Vagina (tissue), 2 donors: ENCODE data around the gene LLCFC1. TPM values are rescaled to one million over a fixed set of nuclear protein-coding genes. Genes with fewer than 3 reads are reported as not detected.

Source experiments
- DNase-seq, 2 donors: peaks; one replicate each; pipeline ENCODE4 v3.0.0-alpha.2; 2017; ENCODE audit errors: extremely low spot score in 2 of 2
- H3K27ac ChIP-seq: fragments of 200-600 bp; sonication (generic); one replicate; pipeline ENCODE4 v1.5.1; 2019
- H3K27me3 ChIP-seq: fragments of 200-600 bp; sonication (generic); one replicate; pipeline ENCODE4 v1.5.1; 2019
- H3K36me3 ChIP-seq, 2 donors: fragments of 200-600 bp; sonication (generic); one replicate each; pipeline ENCODE4 v1.5.1; 2017 to 2019
- H3K4me1 ChIP-seq: fragments of 200-600 bp; sonication (generic); one replicate; pipeline ENCODE4 v1.5.1; 2019
- H3K4me3 ChIP-seq, 2 donors: fragments of 200-600 bp; sonication (generic); 1 replicate in 1 of 2; 2 replicates in 1 of 2; pipeline ENCODE4 v1.5.1; 2016 to 2019
- H3K9me3 ChIP-seq: fragments of 200-600 bp; sonication (generic); one replicate; pipeline ENCODE4 v1.5.1; 2019
- POLR2A ChIP-seq, 2 donors: fragments of 450-650 bp; IDR thresholded peaks; one replicate each; pipeline ENCODE4 v1.6.1; 2017; ENCODE audit warnings: antibody characterized with exemption in 2 of 2, mild to moderate bottlenecking in 2 of 2, moderate library complexity in 2 of 2
- POLR2AphosphoS5 ChIP-seq, 2 donors: sonication (generic); formaldehyde crosslinking; IDR thresholded peaks; one replicate each; pipeline ENCODE4 v1.9.0; 2017; ENCODE audit warnings: antibody characterized with exemption in 2 of 2, mild to moderate bottlenecking in 2 of 2, low read depth in 1 of 2; ENCODE audit not compliant: insufficient read depth in 1 of 2
- intact Hi-C: fragments of 100-400 bp; cut with DNase I; formaldehyde crosslinking; loops from one replicate; pipeline ENCODE4 v1.15.1; 2023
- total RNA-seq: library from RNA; depleted of rRNA; stranded (reverse); fragments of >200 nt; gene quantifications from one replicate; pipeline ENCODE4 v1.2.3, GENCODE V29; 2016
- TF ChIP-seq, protein P1 (sequence below), 3 experiments: fragments of 450-650 bp in 2 of 3; fragments of 200-600 bp in 1 of 3; sonication (generic) in 1 of 3; IDR thresholded peaks; one replicate each; pipeline ENCODE4 v1.5.1; 2017 to 2019; ENCODE audit warnings: antibody characterized with exemption in 3 of 3, mild to moderate bottlenecking in 2 of 3, moderate library complexity in 2 of 3

Gene LLCFC1
- total RNA-seq, 1 donor from 2014 or later = not detected

DNA sequence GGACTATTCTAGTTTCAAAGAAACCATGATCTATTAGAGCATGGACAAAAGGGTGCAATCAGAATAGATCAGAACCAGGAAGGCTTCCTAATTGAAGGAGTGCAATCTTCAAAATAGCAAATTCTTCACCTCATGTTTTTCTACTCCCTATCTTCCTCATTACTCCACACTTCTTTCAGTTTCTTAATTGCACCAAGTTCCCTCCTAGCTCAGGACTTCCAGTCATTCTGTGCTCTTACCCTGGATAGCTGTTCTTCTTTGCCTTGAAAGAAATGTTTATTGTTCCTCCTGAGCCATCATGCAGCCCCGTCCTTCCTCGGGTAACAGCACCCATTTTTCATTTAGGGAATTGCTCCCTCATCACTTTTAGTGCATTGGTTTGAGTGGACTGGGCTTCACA, 28.8 kb upstream of the LLCFC1 start:
- intact Hi-C loops = no loop called here
- no peak overlapping the region for H3K27ac ChIP-seq
- DNase-seq = no peak

DNA sequence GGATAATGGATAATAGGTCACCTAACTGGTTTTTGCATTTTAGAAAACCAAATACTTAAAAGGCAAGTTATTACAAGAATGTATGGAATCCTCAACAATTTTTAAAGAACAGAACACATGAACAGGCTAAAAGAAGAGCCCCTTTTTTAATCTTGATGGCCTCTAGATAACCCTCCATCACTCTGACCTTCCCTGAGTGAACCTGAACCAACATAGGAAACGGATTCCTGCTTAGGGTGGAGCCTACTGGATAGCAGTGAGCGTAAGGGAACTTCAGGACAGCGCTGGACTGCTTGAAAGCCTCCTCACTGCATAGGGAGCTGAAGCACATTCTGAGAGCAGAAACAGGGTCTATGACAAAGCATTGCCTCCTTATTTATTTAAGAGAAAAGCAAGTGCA, 26.2 kb upstream of the LLCFC1 start:
- Histone ChIP-seq H3K36me3 (no peaks in the 10 kb centered on the region), H3K27me3 (no peaks in the 10 kb centered on the region), H3K4me1 (no peaks in the 10 kb centered on the region), H3K27ac (no peak overlapping the region), H3K9me3 (no peaks in the 10 kb centered on the region), H3K4me3 (no peak overlapping the region)
- DNase-seq = peak in 1 of 2 donors; percentile 16
- intact Hi-C loops = no loop called here
- TF ChIP-seq, protein P1, sequence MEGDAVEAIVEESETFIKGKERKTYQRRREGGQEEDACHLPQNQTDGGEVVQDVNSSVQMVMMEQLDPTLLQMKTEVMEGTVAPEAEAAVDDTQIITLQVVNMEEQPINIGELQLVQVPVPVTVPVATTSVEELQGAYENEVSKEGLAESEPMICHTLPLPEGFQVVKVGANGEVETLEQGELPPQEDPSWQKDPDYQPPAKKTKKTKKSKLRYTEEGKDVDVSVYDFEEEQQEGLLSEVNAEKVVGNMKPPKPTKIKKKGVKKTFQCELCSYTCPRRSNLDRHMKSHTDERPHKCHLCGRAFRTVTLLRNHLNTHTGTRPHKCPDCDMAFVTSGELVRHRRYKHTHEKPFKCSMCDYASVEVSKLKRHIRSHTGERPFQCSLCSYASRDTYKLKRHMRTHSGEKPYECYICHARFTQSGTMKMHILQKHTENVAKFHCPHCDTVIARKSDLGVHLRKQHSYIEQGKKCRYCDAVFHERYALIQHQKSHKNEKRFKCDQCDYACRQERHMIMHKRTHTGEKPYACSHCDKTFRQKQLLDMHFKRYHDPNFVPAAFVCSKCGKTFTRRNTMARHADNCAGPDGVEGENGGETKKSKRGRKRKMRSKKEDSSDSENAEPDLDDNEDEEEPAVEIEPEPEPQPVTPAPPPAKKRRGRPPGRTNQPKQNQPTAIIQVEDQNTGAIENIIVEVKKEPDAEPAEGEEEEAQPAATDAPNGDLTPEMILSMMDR (IDR thresholded peaks at IDR 0.05) = no peak
- TF ChIP-seq POLR2AphosphoS5 (IDR thresholded peaks at IDR 0.05; ENCODE audit: insufficient read depth in 1 of 2, low read depth in 1 of 2) (no peak), POLR2A (IDR thresholded peaks at IDR 0.05) (no peak)

More for the DNA sequence above, 28.8 kb upstream of the LLCFC1 start:
- TF ChIP-seq POLR2A (IDR thresholded peaks at IDR 0.05) (no peak), POLR2AphosphoS5 (IDR thresholded peaks at IDR 0.05; ENCODE audit: insufficient read depth in 1 of 2, low read depth in 1 of 2) (no peak)
- TF ChIP-seq, protein P1 (IDR thresholded peaks at IDR 0.05) = no peak
- Histone ChIP-seq H3K36me3 (no peaks in the 10 kb centered on the region), H3K27me3 (no peaks in the 10 kb centered on the region), H3K9me3 (no peaks in the 10 kb centered on the region), H3K4me3 (no peak overlapping the region), H3K4me1 (no peaks in the 10 kb centered on the region)

DNA sequence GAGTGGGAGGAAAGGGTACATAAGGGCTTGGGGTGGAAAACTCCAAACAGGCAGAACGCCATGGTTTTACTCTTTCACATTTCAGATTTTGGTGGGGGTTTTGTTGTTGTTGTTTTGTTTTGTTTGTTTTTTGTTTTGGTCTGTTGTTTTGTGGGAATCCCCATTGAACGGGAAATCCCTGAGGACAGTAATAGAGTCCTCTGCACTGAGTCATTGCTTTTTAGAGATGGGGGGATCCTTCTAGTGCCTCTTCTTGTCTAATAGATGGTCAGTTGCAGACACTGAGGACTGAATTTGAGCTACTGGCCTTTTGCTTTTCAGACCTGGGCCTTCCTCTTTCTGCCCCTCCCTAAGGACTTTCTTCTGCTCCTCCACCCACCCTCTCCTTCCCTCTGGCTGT, 25.7 kb upstream of the LLCFC1 start:
- H3K9me3 ChIP-seq = no peaks in the 10 kb centered on the region
- no peaks in the 10 kb centered on the region for H3K36me3 ChIP-seq
- no peak overlapping the region for H3K4me3 ChIP-seq
- TF ChIP-seq, protein P1 (IDR thresholded peaks at IDR 0.05) = no peak
- TF ChIP-seq POLR2AphosphoS5 (IDR thresholded peaks at IDR 0.05; ENCODE audit: insufficient read depth in 1 of 2, low read depth in 1 of 2) (no peak), POLR2A (IDR thresholded peaks at IDR 0.05) (no peak)
- intact Hi-C loops = no loop called here
- H3K4me1 ChIP-seq = no peaks in the 10 kb centered on the region
- H3K27me3 ChIP-seq = no peaks in the 10 kb centered on the region
- H3K27ac ChIP-seq = no peak overlapping the region
- DNase-seq = no peak

DNA sequence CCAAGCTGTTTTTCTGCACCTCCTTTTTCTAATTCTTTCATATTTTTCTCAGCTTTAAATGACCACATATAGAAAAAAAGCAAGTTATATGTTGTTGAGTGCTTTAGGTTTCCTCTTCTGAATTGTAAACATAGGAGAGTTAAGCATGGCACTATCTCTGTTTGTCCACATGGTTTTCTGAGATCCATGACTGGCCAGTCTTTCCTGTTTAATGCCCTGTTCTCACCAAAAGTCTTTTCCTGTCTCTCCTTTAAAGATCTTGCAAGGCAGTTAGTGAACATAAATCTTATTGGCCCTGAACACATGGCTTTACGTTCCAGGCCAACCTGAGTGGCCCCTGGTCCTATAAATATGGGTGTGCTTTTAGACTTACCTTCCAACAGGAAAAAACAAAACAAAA, 25.2 kb upstream of the LLCFC1 start:
- no peaks in the 10 kb centered on the region for H3K9me3 ChIP-seq
- no peak for TF ChIP-seq POLR2A (IDR thresholded peaks at IDR 0.05)
- TF ChIP-seq POLR2AphosphoS5 (IDR thresholded peaks at IDR 0.05; ENCODE audit: insufficient read depth in 1 of 2, low read depth in 1 of 2) = no peak
- TF ChIP-seq, protein P1 (IDR thresholded peaks at IDR 0.05) = no peak
- no peaks in the 10 kb centered on the region for H3K4me1 ChIP-seq
- DNase-seq = no peak
- no peaks in the 10 kb centered on the region for H3K27me3 ChIP-seq
- H3K36me3 ChIP-seq = no peaks in the 10 kb centered on the region
- H3K4me3 ChIP-seq = no peak overlapping the region
- intact Hi-C loops = no loop called here
- no peak overlapping the region for H3K27ac ChIP-seq

DNA sequence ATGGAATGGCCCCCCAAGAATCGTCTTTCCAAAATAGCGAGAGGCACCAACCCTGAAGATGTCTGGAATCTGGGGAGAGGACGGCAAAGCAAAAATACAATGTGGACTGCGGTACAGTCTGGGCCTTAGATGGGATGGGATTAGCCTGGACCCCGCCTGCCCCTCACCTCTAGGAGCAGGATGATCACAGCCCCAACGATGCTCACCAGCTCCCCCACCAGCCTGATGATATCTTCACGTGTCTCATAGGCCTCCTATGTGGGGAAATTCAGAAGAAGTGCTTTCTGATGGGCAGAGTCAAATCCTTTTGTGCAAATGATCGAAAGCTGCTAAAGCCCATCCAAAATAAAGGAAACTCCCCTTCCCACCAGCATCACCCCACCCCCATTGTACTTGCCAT, 24.0 kb upstream of the LLCFC1 start:
- H3K27ac ChIP-seq = no peak overlapping the region
- H3K27me3 ChIP-seq = no peaks in the 10 kb centered on the region
- DNase-seq = peak; percentile 47 to 67
- H3K36me3 ChIP-seq = no peaks in the 10 kb centered on the region
- TF ChIP-seq, protein P1 (IDR thresholded peaks at IDR 0.05) = no peak
- TF ChIP-seq POLR2A (IDR thresholded peaks at IDR 0.05) = no peak
- TF ChIP-seq POLR2AphosphoS5 (IDR thresholded peaks at IDR 0.05; ENCODE audit: insufficient read depth in 1 of 2, low read depth in 1 of 2) = no peak
- H3K4me3 ChIP-seq = no peak overlapping the region
- H3K4me1 ChIP-seq = no peaks in the 10 kb centered on the region
- H3K9me3 ChIP-seq = no peaks in the 10 kb centered on the region
- intact Hi-C loops = no loop called here
